ENCODE data around the gene DNAH5.

The DNAH5 gene

DNA sequence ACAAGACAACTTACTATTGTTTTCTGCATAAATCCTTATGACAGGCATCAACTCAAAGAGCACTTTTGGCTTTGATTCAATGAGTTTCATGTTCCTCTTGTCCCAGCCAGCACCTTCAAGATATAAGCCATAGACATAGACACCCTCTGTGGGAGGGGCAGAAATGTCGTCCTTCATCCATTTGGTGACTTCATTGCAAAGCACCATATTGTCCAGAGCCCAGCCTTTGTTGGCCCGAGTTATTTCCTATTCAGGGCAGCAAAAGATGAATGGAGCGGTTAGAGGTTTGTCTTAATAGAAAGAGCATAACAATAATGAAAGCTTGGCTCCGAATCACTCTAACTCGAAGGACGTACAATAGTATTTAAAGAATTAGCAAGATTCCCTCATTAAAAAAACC lies 243.9 kb downstream of the DNAH5 start:
- DNase-seq, result no peak

DNA sequence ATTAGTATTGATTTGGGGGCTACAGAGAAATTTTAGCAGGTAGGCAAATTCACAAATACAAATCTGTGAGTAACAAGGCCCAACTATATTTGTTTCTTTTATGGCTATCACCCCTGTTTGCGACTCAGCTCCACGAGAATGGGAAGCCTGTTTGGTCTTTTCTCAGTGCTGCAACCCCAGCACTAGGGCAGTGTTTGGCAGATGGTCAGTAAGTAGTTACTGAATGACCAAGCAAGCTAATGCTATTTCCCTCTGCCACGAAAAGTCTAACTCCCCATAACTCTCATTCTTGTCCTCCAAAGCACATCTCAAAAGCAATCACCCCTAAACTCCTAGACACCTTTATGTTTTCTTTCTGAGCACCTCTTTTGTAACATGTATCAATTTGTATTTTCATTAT lies 245.6 kb downstream of the DNAH5 start:
- DNase-seq, result no peak

DNA sequence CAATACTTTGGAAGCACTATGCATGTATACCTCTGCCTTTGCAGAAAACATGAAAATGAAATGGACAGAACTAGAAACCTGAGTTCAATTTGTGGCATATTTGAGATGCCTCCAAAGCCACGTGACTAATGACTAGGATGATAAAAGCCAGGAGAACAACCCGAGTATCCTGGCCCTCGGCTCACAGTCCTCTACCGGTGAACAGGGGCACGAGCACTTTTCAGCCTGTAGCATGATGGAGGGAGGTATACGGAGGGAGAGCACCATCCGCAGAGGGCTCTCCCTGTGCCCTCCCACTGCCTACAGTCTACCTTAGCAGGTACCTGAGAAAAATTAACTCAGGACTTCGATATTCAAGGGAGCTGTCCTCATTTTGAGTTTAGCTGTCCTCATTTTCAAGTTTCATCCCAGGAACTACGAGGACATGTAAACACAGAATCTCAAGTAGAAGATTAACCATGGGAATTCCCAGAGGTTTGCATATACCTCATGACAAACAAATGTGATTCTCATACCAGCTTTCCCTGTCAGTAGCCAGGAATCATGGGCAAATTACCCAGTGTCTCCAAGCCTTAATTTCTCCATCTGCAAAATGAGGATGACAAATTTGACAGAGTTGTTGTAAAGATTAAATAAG lies 249.3 kb downstream of the DNAH5 start:
- no peak for DNase-seq

DNA sequence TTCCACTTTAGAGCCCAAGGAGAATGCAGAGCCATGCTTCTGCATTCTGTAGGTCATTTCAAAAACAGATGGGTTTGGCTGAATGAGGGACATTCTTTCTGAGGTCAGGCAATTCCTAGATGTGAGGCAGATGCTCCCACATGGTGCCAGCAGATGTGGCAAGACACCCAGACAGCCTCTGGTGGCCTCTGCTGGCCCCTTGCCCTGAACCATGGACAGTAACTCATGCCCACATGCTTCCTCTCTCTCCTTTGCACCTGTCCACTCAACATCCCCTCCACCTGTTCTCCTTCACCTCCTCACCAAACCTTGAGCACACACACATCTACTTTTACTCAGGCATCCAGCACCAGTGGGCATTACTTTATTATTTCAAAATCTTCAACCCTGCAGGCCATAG lies 252.3 kb downstream of the DNAH5 start:
- no peak for DNase-seq

DNA sequence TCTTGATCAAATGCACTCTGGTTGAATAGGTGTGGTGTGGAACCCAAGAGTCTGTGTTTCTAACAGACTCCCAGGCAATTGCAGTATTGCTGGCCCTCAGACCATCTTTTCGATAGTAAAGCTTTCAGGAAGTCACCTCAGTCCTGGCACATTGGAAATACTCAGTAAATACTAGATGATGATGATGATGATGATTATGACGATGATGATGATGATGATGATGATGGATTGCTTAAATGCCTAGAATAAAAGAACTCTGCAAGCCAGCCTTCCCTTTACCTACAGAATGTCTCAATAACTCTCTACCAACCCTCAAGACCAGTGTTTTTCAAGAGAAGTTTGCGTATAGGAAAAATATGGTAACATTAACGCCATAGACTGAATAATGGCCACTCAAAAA lies 268.0 kb downstream of the DNAH5 start:
- no peak for DNase-seq

DNA sequence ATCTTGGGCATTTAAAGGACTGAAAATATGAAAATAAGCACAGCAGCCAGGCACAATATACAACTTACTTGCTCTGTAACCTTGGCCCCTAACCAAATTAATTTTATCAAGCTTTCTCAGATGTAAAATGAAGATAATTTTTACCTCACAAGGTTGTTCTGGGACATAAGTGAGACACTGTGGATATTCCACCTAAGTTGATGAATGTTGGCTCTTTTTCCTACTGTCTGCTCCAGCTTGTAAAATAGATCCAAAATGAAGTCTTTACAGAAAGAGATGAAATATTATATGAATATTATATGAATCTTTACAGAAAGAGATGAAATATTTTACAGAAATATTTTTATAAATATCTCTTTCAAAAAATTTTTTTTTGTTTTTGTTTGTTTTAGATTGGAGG lies 270.1 kb downstream of the DNAH5 start:
- DNase-seq, result no peak

DNA sequence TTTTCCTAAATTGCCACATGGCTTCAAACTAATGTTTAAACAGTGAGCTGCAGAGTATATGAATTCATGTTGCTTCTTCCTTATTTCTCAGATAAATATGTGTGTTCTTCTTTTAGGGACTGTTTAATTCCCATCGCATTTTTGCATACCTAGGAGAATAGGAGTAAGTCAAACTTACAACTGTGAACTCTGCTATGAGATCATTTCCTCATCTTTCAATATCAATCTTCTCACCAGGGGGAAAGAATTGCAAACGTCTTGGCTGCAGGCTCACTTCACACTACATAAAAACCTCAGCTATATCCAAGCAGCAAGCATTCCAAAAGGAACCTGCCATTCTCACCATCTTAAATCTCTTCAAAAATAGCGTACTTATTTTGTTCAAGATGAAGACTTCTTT lies 271.0 kb downstream of the DNAH5 start:
- DNase-seq, result no peak

DNA sequence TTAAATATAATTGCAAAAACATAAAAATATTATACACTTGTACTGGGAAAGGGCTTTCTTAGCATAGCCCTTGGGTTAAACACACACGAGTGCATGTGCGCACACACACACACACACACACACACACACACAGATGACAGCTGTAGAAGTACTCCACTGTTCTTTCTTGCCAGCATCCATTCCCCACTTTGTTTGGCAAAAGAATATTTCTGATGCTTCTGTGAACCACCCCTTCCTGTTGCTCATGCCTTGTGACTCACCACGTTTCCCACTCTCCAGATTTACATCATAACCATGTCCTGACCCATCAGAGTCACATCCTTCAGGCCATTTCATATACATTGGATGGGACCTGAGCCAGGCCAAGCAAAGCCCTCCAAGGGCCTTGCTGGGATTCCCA lies 280.1 kb downstream of the DNAH5 start:
- no peak for DNase-seq

DNA sequence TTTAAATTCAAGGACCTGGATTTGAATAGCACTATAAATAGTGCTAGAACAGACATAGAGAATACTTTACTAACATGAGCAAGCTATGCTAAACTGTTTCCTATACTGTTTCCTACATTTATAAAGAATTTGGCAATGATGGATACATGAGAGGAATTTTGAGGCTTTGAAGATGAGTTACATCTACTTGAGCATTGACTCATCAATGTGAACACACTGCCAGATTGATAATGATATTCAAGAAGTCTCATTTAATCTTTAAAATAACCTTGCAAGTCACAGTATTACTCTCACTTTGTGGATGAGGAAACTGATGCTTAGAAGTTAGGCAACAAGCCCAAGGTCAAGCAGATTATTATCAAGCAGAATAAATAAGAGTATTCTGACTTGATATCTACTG lies 281.9 kb downstream of the DNAH5 start:
- no peak for DNase-seq

DNA sequence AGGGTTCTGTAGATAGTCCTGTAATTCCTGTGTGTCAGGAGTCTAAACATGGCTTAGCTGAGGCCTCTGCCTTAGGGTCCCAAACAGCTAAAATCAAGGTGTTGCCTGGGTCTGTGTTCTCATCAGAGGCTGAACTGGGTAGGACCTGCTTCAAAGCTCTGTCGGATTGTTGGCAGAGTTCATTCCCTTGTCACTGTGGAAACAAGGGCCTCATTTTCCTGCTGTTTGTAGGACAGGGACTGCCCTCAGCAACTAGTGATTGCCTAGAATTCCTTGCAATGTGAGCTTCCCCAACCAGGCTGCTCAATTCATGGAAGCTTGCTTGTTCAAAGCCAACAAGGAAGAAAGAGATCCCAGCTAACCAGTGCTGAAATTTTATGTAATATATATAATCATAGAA lies 283.2 kb downstream of the DNAH5 start:
- no peak for DNase-seq

DNA sequence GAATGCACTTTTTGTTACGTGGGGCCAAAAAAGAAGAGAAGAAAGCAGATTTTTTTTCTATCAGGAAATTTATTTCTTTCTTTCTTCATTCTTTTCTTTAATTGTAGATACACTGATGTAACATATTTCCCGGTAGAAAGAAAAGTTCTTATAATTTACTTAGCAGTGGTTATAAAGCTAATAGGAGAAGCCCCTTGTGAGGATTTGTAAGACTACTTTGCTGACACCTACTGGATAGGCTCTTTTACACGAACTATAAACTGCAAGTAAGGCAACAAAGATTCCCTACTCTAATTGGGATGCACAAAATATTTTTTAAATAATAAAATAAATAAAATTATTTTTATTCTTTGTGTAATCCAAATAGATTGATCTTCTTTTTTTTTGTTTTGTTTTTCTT lies 284.4 kb downstream of the DNAH5 start:
- DNase-seq, result no peak

DNA sequence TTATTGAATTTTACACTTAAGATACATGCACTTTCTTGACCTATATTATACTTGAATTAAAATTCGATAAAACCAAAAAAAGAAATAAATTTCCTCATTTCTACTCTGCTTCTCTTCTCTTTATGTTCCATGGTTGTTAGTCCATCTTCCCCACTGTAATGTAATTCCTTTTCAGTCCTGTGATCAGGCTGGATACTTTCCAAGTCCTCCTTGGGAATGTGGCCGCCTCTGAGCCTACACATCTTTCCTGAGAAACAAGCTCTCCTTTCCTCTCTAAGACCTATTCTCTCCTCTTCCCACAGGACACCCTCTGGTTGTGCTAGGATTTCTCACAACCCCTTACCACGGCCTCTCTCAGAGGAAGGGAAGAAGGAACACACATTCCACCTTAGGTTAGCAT lies 285.1 kb downstream of the DNAH5 start:
- DNase-seq, result no peak

DNA sequence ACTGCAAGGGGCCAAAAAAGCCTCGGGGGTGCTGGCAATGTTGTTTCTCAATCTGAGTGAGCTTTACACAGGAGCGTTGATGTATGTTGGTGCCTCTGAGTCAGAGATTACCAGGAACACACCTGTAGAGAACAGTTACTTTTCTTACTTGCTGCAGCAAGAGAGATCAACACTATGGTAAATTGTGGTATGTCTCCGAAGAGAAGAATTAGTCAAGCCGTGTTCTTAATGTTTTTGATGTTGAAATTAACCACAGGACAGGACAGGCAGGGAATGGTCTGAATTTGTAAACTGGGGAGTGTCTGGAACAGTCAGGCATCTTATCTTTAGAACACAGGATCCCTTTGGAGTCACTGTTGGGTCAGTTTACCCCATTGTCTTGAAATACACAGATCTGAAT lies 285.7 kb downstream of the DNAH5 start:
- no peak for DNase-seq

DNA sequence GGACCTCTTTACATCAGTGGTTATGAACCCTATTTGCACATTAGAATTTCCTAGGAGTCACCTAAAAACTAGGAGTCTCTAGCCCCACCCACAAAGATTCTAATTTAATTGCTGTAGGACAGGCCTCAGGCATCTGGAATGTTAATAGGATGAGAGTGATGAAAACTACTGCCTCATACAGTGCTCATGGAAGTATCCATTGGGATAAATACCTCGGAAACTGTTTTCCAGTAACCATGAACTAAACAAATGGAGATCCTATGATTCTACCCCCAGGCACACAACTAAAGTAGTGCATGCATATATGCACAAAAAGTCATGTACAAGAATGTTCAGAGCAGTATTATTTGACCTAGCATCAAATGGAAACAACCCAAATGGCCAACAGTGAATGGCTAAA lies 286.3 kb downstream of the DNAH5 start:
- DNase-seq, result no peak

DNA sequence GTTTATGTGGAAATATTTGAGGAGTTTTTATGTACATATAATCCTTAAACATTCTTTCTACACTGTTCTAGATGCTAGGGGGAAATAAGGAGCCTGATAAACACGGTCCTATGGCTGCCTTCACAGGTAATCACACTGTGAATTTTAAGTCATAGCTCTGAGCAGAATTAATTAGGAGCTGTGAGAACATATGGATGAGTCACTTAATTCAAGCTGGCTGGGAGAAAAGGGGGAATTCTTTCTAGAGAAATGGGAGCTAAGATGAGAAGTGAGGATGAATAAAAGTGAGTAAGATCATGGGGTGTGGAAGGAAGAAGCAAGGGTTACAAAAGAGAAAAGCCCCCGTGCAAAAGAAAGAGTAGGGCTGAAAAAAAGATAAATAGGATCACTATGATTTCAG lies 290.8 kb downstream of the DNAH5 start:
- DNase-seq, result no peak

DNA sequence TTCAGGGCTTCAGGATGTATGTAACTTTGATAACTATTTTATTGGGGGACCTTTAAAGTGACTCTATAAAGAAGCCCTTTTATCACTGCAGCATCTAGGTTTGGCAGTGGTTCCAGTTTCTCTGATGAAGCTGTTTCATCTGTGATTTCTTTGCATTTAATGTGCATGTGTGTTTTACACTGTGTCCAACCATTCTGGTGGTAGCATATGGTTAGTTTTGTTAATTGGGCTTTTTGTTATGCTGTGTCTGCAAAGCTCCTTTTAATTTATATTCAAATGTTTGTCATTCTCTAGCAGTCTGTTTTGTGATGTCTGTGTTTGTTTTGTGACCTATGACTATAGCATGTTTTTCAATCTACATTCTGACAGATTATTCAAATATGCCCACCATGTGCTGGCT lies 294.8 kb downstream of the DNAH5 start:
- DNase-seq, result no peak

DNA sequence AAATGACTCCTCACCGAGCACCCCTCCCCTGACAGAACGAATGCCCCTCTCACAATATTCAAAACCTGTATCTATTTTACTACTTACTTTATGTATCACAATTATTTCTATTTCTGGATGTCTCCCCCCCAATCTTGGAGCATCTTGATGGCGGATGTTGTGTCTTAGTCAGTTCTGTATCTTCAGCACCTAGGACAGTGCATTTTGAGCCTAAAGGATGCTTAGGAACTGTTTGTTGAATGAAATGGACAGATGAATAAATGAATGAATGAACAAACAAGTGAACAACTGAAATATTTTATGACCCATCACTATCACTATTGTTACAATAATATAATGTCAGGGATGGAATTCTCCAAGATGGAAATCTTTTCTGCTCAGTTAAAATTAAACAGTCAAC lies 295.7 kb downstream of the DNAH5 start:
- DNase-seq, result no peak

DNA sequence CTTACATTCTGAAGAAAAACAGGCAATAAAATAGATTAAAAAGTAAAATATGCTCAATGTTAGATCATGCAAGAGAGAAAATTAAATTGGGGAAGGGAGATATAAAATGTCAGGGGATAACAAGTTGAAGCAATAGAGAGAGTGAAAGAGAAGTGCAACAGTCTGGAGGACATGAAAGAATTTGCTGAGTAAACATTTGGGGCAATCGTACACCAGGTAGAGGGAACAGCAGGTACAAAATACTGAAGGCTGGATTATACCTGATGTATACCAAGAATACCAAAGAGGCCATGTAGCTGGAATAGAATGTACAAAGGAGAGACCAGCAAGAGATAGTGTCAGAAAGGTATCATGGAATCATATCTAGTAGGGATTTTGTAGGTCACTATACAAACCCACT lies 300.8 kb downstream of the DNAH5 start:
- DNase-seq, result no peak

DNA sequence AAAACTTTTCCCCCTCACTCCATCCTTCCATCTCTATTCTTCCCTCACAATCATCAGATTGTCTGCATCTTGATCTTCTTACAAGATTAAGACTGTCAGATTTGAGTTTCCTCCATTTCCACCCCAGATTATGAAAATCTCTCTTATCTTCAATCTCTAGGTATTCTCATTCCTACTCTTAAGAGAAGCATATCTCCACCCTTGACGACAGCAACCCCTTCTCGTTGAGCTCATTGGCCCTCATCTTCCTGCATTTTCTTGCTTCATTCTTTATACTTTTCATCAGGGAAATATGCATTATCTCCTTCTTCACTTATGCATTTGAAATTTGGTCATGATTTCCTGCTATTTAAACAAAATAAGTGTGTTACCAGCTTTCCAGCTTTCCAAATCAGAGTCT lies 301.3 kb downstream of the DNAH5 start:
- no peak for DNase-seq

All from T1000 (cell line).